Chondrocyte (in vitro differentiated cells): ENCODE measurements around the gene CDK9. TPM values are rescaled to one million over a fixed set of nuclear protein-coding genes. Genes with fewer than 3 reads are reported as not detected.
A peak's percentile ranks its signal among the peaks of the same experiment; 100 is the strongest.
"Not testable (repeated sequence)": the region's sequence is repeated elsewhere in the genome, so short reads cannot be mapped to it uniquely, and the experiment has no call there.

Experiments
- DNase-seq: peaks from one replicate; pipeline ENCODE4 v3.0.0; 2021; ENCODE audit warnings: mixed read lengths, low spot score
- H3K27ac Mint-ChIP-seq: one replicate; pipeline ENCODE4 v1.8.0; 2021; ENCODE audit warnings: mild to moderate bottlenecking, moderate library complexity, mixed read lengths; ENCODE audit not compliant: unreplicated experiment
- H3K27me3 Mint-ChIP-seq: 2 replicates; pipeline ENCODE4 v1.8.0; 2021; ENCODE audit warnings: low read depth, mixed read lengths
- H3K36me3 Mint-ChIP-seq: 2 replicates; pipeline ENCODE4 v1.8.0; 2021; ENCODE audit warnings: low read depth, mixed read lengths
- H3K4me1 Mint-ChIP-seq: 2 replicates; pipeline ENCODE4 v1.8.0; 2021; ENCODE audit warnings: low read depth, mild to moderate bottlenecking, mixed read lengths
- H3K4me3 Mint-ChIP-seq: one replicate; pipeline ENCODE4 v1.8.0; 2021; ENCODE audit warnings: mild to moderate bottlenecking, moderate library complexity, mixed read lengths; ENCODE audit not compliant: unreplicated experiment
- H3K9me3 Mint-ChIP-seq: 2 replicates; pipeline ENCODE4 v1.8.0; 2021; ENCODE audit warnings: low read depth, mixed read lengths
- total RNA-seq: library from RNA; stranded (reverse); gene quantifications from 3 replicates; pipeline ENCODE4 v1.2.1, GENCODE V29; 2021
- TF ChIP-seq, protein P1 (sequence below): fragments of 200-600 bp; sonication (generic); IDR thresholded peaks from 2 replicates; pipeline ENCODE4 v1.5.0; 2021; ENCODE audit warnings: antibody characterized with exemption, mild to moderate bottlenecking, moderate library complexity

The CDK9 gene
- total RNA-seq, 1 donor from 2014 or later = 60.3 TPM

DNA sequence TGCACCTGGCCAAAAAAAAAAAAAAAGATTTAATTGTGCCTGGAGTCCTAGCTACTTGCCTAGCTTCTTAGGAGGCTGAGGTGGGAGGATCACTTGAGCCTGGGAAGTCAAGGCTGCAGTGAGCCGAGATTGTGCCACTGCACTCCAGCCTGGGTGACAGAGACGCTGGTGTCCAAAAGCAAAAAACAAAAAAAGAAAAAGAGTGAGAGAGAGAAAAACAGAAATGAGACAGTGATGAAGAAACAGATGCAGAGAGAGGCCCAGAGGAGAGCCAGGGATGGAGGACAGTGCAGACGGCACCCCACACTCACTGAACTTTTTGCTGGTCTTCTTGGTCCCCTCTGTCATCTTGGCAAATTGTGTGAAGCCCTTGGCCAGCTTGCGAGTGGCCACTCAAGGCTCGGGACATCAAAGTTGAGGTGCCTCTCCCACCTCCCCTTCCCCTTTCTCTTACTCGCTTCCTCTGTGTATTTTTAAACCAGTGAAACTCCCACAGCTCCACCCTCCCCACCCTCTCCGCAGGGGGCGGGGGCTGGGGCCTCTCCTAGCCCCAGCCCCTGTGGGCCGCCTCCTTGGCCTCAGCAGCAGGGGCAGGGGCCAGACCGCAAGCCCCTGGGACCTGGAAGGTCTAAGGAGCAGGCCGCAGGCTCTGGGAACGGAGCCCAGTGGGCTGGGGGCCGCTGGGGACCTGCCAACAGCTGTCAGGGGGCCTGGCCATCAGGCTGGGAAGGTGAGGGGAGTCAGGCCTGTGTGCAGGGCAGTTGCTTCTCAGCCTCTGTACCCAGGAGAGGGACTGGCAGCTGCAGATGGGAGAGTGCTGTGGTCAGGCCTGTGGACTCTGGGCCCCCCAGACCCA lies 7.3 kb upstream of the CDK9 start, which contains the start of gene SH2D3C:
TSS of gene SH2D3C (minus strand) at position 387 of the 856 bp plus-strand sequence. CDS start at position 348, 39 bp downstream.
- H3K27ac Mint-ChIP-seq = peak within 1 kb of the TSS; percentile 75
- TF ChIP-seq, protein P1, sequence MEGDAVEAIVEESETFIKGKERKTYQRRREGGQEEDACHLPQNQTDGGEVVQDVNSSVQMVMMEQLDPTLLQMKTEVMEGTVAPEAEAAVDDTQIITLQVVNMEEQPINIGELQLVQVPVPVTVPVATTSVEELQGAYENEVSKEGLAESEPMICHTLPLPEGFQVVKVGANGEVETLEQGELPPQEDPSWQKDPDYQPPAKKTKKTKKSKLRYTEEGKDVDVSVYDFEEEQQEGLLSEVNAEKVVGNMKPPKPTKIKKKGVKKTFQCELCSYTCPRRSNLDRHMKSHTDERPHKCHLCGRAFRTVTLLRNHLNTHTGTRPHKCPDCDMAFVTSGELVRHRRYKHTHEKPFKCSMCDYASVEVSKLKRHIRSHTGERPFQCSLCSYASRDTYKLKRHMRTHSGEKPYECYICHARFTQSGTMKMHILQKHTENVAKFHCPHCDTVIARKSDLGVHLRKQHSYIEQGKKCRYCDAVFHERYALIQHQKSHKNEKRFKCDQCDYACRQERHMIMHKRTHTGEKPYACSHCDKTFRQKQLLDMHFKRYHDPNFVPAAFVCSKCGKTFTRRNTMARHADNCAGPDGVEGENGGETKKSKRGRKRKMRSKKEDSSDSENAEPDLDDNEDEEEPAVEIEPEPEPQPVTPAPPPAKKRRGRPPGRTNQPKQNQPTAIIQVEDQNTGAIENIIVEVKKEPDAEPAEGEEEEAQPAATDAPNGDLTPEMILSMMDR = no peak
- no peak for DNase-seq
- peak within 1 kb of the TSS; percentile 13 for H3K4me3 Mint-ChIP-seq
- H3K36me3 Mint-ChIP-seq = no peaks in the 10 kb centered on the region
- no peaks in the 10 kb centered on the region for H3K27me3 Mint-ChIP-seq
- H3K9me3 Mint-ChIP-seq = no peaks in the 10 kb centered on the region
- H3K4me1 Mint-ChIP-seq = peaks cover 10% of the 10 kb centered on the region

DNA sequence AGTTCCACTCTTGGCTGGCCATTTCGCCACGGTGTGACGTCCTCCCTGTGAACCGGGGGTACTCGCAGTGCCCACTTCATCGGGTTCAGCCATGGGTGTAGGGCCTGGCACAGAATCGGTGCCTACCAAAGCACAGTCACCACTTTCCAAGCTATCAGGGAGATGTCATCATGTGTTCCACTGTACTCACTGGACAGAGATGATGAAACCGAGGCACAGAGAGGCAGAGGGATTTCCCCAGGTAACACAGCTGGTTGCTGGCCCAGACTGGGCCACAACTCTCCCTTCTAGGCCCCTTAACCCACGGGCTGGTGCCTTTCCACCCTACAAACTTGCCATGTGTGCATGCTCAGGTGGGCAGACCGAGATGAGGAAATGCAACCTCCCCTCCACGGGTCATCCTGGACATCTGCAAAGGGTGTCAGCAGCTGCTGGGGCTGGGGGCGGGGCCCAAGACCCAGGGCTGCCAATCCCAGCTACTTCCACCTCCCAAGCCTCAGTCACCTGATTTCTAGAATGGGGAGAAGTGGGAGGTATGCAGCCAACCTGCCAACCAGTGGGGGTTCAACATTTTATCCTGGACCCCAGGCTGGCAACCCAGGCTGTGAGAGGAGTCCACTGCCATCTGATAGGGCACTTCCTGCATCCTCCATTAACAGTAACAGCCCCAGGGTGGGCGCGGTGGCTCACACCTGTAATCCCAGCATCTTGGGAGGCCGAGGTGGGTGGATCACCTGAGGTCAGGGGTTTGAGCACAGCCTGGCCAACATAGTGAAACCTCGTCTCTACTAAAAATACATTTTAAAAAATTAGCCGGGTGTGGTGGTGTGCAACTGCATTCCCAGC lies 6.5 kb upstream of the CDK9 start:
- no peaks in the 10 kb centered on the region for H3K27me3 Mint-ChIP-seq
- no peak overlapping the region for H3K4me3 Mint-ChIP-seq
- H3K36me3 Mint-ChIP-seq = no peaks in the 10 kb centered on the region
- peak overlapping the region; percentile 75 for H3K27ac Mint-ChIP-seq
- H3K9me3 Mint-ChIP-seq = no peaks in the 10 kb centered on the region
- peaks cover 10% of the 10 kb centered on the region for H3K4me1 Mint-ChIP-seq
- DNase-seq = no peak
- TF ChIP-seq, protein P1 = no peak

DNA sequence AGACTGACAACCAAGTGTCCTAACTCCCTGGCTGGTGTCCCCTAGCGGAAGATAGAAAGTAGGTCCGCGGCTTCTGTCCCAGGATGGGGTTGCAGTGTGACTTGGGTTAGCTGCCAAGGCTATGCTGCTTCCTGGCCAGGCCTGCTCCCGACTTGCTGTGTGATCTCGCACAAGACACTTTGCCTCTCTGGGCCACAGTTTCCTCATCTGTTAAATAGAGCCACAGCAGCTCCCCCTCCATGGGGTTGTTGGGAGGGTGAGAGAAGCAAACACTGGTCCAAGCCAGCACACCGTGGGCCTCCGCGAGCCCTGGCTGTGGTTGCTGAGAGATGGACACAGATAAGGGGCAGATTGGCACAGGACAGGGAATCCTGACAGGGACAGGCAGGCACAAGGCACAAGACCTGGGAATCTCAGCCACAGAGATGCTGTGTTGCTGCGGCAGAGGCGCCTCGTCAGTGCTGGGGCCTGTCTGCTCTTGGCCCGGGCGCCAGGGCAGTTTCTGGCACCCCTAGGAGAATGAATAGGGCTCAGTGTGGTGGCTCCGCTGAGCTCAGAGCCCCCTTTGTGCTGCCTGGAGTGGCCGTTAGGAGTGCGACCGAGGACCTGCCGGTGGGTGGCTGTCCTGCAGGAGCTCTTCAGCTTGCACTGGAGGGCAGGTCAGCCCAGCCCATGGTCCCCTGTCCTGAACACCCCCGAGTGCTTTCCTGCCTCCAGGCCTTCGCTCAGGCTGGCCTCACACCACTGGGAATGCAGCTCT lies 5.5 kb upstream of the CDK9 start:
- TF ChIP-seq, protein P1 = no peak
- Mint-ChIP-seq H3K36me3 (no peaks in the 10 kb centered on the region), H3K4me1 (peaks cover 10% of the 10 kb centered on the region), H3K4me3 (no peak overlapping the region), H3K9me3 (no peaks in the 10 kb centered on the region), H3K27ac (no peak overlapping the region), H3K27me3 (no peaks in the 10 kb centered on the region)
- no peak for DNase-seq

DNA sequence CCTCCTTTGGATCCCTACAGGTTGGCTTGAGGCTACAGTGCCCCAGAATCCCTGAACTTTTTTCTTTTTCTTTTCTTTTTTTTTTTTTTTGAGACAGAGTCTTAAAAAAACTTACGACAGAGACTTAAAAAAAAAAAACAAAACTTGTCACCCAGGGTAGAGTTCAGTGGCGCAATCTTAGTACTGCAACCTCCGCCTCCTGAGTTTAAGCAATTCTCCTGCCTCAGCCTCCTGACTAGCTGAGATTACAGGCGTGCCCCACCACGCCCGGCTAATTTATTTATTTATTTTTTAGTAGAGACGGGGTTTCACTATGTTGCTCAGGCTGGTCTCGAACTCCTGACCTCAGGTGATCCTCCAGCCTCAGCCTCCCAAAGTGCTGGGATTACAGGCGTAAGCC lies 4.9 kb upstream of the CDK9 start:
- not testable (repeated sequence) for H3K9me3 Mint-ChIP-seq, H3K4me1 Mint-ChIP-seq, H3K36me3 Mint-ChIP-seq, H3K27ac Mint-ChIP-seq, H3K27me3 Mint-ChIP-seq, H3K4me3 Mint-ChIP-seq, DNase-seq

DNA sequence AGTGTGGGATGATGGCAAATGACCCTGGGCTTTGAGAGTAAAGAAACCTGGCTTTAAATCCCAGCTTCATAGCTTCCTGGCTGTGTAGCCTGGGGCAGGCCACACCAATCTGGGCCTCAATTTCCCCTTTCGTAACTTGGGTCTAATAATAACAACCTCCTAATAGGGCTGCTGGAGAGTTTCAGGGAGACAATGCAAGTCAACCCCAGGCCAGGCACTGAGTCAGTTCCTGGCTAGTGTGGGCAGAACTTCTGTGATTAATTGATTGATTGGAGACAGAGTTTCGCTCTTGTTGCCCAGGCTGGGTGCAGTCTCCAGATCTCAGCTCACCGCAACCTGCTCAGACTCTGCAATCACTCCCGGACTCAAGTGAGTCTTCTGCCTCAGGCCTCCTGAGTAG lies 4.0 kb upstream of the CDK9 start:
- no peak overlapping the region for H3K27ac Mint-ChIP-seq
- TF ChIP-seq, protein P1 = no peak

More for the DNA sequence above, 4.0 kb upstream of the CDK9 start:
- H3K36me3 Mint-ChIP-seq = peaks cover 4% of the 10 kb centered on the region
- DNase-seq = no peak
- no peak overlapping the region for H3K4me3 Mint-ChIP-seq
- H3K4me1 Mint-ChIP-seq = peaks cover 13% of the 10 kb centered on the region
- H3K9me3 Mint-ChIP-seq = no peaks in the 10 kb centered on the region
- no peaks in the 10 kb centered on the region for H3K27me3 Mint-ChIP-seq
